CD4-positive, CD25-positive, alpha-beta regulatory T cell (primary cell): ENCODE results near the gene PPIB. TPM values are rescaled to one million over a fixed set of nuclear protein-coding genes. Genes with fewer than 3 reads are reported as not detected.
A peak's percentile ranks its signal among the peaks of the same experiment; 100 is the strongest.

Source experiments
- ATAC-seq, 2 donors: fragments of 150-1000 bp; cut with Tn5 transposase; one replicate each; pipeline ENCODE4 v1.10.0; 2021; ENCODE audit warnings: low read depth in 2 of 2, moderate number of reproducible peaks in 2 of 2, moderate library complexity in 1 of 2
- DNase-seq, 3 donors: peaks; one replicate each; pipeline versions ENCODE4 v3.0.0 to v3.0.0-alpha.2; 2012 to 2022; ENCODE audit warnings: mixed read lengths in 1 of 3
- H3K27ac ChIP-seq: one replicate; pipeline ENCODE4 v1.7.0; 2013; ENCODE audit warnings: mild to moderate bottlenecking, low read length; ENCODE audit not compliant: insufficient read depth, poor library complexity, severe bottlenecking
- H3K27me3 ChIP-seq: one replicate; pipeline ENCODE4 v1.7.0; 2013; ENCODE audit warnings: low read length; ENCODE audit not compliant: control insufficient read depth, insufficient read depth
- H3K36me3 ChIP-seq: one replicate; pipeline ENCODE4 v1.7.0; 2013; ENCODE audit warnings: mild to moderate bottlenecking, low read length, moderate library complexity; ENCODE audit not compliant: control insufficient read depth, insufficient read depth
- H3K4me1 ChIP-seq: 2 replicates; pipeline ENCODE4 v1.7.0; 2013; ENCODE audit warnings: mild to moderate bottlenecking, low read length; ENCODE audit not compliant: insufficient read depth, control insufficient read depth, poor library complexity, severe bottlenecking
- H3K4me3 ChIP-seq: one replicate; pipeline ENCODE4 v1.7.0; 2013; ENCODE audit warnings: low read depth, mild to moderate bottlenecking, low read length, moderate library complexity
- H3K9me3 ChIP-seq, 2 experiments: 1 replicate in 1 of 2; 2 replicates in 1 of 2; pipeline ENCODE4 v1.7.0; 2013; ENCODE audit warnings: low read length in 2 of 2, mild to moderate bottlenecking in 1 of 2, moderate library complexity in 1 of 2; ENCODE audit not compliant: control insufficient read depth in 2 of 2
- H3K27ac Mint-ChIP-seq, 3 donors: one replicate each; pipeline ENCODE4 v1.8.0; 2020 to 2022; ENCODE audit warnings: mild to moderate bottlenecking in 3 of 3, mixed read lengths in 3 of 3, moderate library complexity in 2 of 3
- H3K27me3 Mint-ChIP-seq: one replicate; pipeline ENCODE4 v1.8.0; 2022; ENCODE audit warnings: mild to moderate bottlenecking, mixed read lengths
- H3K36me3 Mint-ChIP-seq: one replicate; pipeline ENCODE4 v1.8.0; 2020; ENCODE audit warnings: mixed read lengths
- H3K4me1 Mint-ChIP-seq, 4 donors: one replicate each; pipeline ENCODE4 v1.8.0; 2020 to 2022; ENCODE audit warnings: mixed read lengths in 4 of 4, mild to moderate bottlenecking in 1 of 4
- H3K4me3 Mint-ChIP-seq, 4 donors: one replicate each; pipeline ENCODE4 v1.8.0; 2020 to 2022; ENCODE audit warnings: mild to moderate bottlenecking in 4 of 4, mixed read lengths in 4 of 4, moderate library complexity in 3 of 4
- H3K9me3 Mint-ChIP-seq, 7 donors: one replicate each; pipeline ENCODE4 v1.8.0; 2020 to 2022; ENCODE audit warnings: mixed read lengths in 7 of 7, mild to moderate bottlenecking in 3 of 7, moderate library complexity in 2 of 7
- polyA plus RNA-seq, 4 donors: library from polyadenylated mRNA; unstranded; fragments of 300-500 nt; fragmentation: Illumina TruSeq; gene quantifications; one replicate each; pipeline ENCODE4 v1.2.3, GENCODE V29; 2021
- total RNA-seq: library from RNA; stranded (reverse); gene quantifications from one replicate; pipeline ENCODE4 v1.2.3, GENCODE V29; 2022

Gene PPIB
- total and polyA plus RNA-seq, 5 donors from 2014 or later = 171 to 624 (median 558) TPM

DNA sequence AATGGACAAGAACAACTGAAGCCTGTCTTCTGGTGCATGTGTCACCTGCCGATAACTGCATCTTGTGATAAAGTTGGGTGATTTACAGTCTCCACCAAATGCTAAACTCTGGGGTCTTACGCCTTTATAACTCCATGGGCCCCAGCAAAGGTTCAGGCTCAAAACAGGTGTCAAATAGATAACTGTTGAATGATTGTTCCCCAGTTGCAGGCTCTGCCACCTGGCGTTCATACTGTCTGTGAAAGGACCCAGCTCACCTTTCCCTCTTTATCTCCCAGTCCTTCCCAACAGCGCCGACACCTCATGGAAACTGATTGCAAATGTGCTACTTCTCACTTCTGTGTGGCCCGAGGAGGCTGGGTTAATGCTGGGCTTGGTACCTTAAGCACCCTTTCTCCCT lies 19.5 kb downstream of the PPIB start:
- H3K4me1 Mint-ChIP-seq = peaks cover 0 to 2% (median 0%) of the 10 kb centered on the region in 4 donors

DNA sequence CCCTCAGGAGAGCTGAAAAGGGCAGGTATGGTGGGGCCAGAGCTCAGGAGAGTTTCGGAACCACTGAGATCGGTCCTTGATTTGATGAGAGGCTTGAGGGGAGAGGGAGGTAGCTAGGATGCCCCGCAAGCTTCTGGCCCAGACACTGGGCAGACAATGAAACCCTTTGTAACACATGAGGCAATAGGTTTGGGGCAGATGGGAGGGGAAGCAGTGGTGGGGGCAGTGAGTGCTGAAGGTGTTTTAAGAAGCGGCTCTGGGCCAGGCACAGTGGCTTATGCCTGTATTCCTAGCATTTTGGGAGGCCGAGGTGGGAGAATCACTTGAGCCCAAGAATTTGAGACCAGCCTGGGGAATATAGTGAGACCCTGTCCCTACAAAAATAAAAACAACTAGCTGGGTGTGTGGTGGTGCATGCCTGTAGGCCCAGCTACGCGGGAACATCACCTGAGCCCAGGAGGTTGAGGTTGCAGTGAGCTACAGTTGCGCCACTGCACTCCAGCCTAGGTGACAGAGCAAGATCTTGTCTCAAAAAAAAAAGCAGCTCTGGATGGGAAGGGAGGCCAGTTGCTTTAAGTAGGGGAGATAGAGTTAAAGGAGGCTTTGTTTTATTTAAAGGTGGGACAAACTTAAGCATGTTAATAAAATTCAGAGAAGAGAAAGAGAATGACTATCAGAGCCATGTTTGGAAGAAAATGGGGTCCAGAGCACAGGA lies 20.9 kb downstream of the PPIB start:
- H3K27me3 ChIP-seq = no peaks in the 10 kb centered on the region
- H3K9me3 Mint-ChIP-seq = no peaks in the 10 kb centered on the region
- H3K9me3 ChIP-seq = no peaks in the 10 kb centered on the region
- no peak for ATAC-seq
- DNase-seq = no peak
- peaks cover 51% of the 10 kb centered on the region for H3K36me3 ChIP-seq
- no peaks in the 10 kb centered on the region for H3K4me1 ChIP-seq
- H3K4me1 Mint-ChIP-seq = peaks cover 0 to 2% (median 0%) of the 10 kb centered on the region in 4 donors
- H3K36me3 Mint-ChIP-seq = peaks cover 36% of the 10 kb centered on the region
- H3K4me3 ChIP-seq = no peak overlapping the region
- H3K4me3 Mint-ChIP-seq = no peak overlapping the region
- H3K27me3 Mint-ChIP-seq = peaks cover 4% of the 10 kb centered on the region
- peak overlapping the region in 2 of 3 donors; percentile 61 to 78 for H3K27ac Mint-ChIP-seq
- H3K27ac ChIP-seq = no peak overlapping the region

More for the DNA sequence above, 19.5 kb downstream of the PPIB start:
- Mint-ChIP-seq H3K4me3 (no peak overlapping the region), H3K36me3 (peaks cover 26% of the 10 kb centered on the region), H3K9me3 (no peaks in the 10 kb centered on the region), H3K27me3 (peaks cover 4% of the 10 kb centered on the region), H3K27ac (no peak overlapping the region)
- no peaks in the 10 kb centered on the region for H3K4me1 ChIP-seq
- H3K9me3 ChIP-seq = no peaks in the 10 kb centered on the region
- no peak overlapping the region for H3K27ac ChIP-seq
- no peak for ATAC-seq
- H3K4me3 ChIP-seq = no peak overlapping the region
- DNase-seq = no peak
- peaks cover 38% of the 10 kb centered on the region for H3K36me3 ChIP-seq
- no peaks in the 10 kb centered on the region for H3K27me3 ChIP-seq

DNA sequence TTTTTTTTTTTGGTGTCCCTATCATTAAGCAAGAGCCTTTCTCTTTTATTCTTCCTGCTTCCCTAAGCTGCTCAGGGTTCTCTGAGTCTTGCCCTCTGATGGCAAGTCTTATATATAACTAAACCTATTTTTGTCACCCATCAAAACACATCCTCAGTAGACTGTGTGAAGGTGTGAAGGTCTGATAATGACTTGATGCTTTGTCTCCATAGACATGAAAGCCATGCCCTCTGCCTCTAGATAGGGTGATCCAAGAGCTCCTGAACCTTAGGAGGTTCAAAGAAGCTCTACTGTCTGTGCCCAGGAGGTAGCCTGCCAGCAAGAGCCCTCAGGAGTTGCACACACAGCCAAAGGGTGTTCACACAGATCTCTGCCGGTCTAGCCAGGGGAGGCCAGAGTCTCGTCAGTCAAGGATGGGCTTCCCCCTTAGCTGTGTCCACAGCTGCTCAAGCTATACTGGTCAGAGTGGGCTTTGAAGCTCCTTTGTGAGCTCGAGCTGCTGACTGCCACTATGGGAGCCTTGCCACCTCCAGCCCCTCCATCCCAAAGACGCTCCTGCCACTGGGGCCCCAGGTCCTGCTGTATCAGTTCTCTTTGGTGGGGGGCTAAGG lies 24.4 kb downstream of the PPIB start:
- Mint-ChIP-seq H3K4me1 (no peaks in the 10 kb centered on the region), H3K27ac (no peak overlapping the region), H3K36me3 (peaks cover 45% of the 10 kb centered on the region), H3K27me3 (peaks cover 4% of the 10 kb centered on the region), H3K9me3 (no peaks in the 10 kb centered on the region), H3K4me3 (no peak overlapping the region)
- H3K27ac ChIP-seq = no peak overlapping the region
- no peaks in the 10 kb centered on the region for H3K27me3 ChIP-seq
- DNase-seq = no peak
- H3K36me3 ChIP-seq = peaks cover 62% of the 10 kb centered on the region
- H3K4me3 ChIP-seq = no peak overlapping the region
- H3K9me3 ChIP-seq = no peaks in the 10 kb centered on the region
- H3K4me1 ChIP-seq = no peaks in the 10 kb centered on the region
- ATAC-seq = no peak

DNA sequence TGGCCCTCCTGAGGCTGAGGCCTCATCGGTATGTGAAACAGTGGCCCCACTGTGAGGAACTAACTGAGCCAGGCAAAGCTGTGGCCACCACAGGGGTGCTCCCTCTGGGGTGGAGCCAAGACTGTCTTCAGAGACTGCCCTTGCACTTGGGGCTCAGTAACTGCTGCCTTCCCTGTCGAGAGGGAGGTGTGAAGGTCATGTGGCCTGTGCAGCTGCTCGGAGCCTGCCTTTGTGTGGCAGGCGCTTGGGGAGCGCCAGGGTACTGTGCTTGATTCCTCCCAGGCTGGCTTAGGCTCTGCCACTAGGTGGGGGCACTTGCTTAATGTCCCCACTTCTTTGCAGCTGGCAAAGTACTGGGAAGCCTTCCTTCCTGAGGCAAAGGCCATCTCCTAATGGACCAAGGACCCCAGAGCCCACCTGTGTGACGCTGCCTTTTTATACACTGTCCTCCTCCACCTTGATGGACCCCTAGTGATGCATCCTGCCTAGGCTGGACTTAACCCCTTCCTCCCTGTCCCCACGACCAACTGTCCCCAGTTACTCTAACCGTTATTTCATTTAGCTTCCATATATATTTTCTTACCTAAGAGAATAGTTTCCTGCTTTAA lies 25.5 kb downstream of the PPIB start:
- ATAC-seq (no peak), DNase-seq (no peak)
- Mint-ChIP-seq H3K27me3 (peaks cover 4% of the 10 kb centered on the region), H3K9me3 (no peaks in the 10 kb centered on the region), H3K4me1 (no peaks in the 10 kb centered on the region), H3K4me3 (peak overlapping the region in 1 of 4 donors; percentile 16), H3K27ac (no peak overlapping the region), H3K36me3 (peaks cover 50% of the 10 kb centered on the region)
- H3K4me1 ChIP-seq = no peaks in the 10 kb centered on the region
- H3K27me3 ChIP-seq = no peaks in the 10 kb centered on the region
- H3K27ac ChIP-seq = no peak overlapping the region
- no peak overlapping the region for H3K4me3 ChIP-seq
- H3K36me3 ChIP-seq = peaks cover 67% of the 10 kb centered on the region
- no peaks in the 10 kb centered on the region for H3K9me3 ChIP-seq

DNA sequence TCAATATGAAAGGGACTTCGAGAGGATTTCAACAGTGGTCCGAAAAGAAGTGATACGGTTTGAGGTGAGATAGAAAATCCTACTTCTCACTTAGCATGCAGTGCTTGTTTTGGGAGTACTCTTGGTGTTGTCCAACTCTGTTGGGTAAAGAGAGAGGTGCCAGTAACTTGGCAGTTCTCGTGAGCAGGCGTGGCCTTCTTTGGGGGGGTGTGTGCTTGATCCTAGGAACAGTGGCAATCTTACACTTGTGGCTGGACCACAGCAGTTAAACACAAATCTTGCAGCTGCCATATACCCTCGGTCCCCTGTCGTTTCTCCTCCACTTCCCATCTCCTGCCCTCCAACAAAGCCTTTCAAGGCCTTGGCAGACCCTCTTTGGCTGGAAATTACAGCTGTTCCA lies 26.5 kb downstream of the PPIB start:
- H3K27me3 ChIP-seq = no peaks in the 10 kb centered on the region
- Mint-ChIP-seq H3K36me3 (peaks cover 55% of the 10 kb centered on the region), H3K27me3 (peaks cover 1% of the 10 kb centered on the region), H3K4me1 (no peaks in the 10 kb centered on the region), H3K4me3 (no peak overlapping the region), H3K27ac (peak overlapping the region in 1 of 3 donors; percentile 35), H3K9me3 (no peaks in the 10 kb centered on the region)
- H3K4me1 ChIP-seq = no peaks in the 10 kb centered on the region
- H3K36me3 ChIP-seq = peaks cover 72% of the 10 kb centered on the region
- no peak overlapping the region for H3K27ac ChIP-seq
- no peak overlapping the region for H3K4me3 ChIP-seq
- ATAC-seq (no peak), DNase-seq (no peak)
- H3K9me3 ChIP-seq = no peaks in the 10 kb centered on the region

DNA sequence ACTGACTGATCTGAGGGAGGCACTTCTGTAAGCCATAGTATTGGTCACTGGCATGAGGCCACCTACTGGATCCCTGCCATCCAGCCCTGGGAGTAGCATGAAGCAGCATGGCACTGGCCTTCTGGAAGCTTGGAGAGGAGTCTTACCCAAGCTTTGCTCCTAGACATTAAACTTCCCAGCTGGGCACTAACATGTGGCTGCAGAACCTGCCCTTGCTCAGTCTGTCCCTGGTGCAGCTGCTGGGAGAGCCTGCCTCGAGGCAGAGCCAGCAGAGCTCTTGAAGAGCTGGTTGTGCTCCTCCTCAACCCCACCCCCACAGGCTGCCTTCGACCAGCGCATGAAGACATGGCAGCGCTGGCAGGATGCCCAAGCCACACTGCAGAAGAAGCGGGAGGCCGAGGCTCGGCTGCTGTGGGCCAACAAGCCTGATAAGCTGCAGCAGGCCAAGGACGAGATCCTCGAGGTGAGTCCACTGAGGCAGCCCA lies 28.4 kb downstream of the PPIB start:
- DNase-seq (no peak), ATAC-seq (no peak)
- no peak overlapping the region for H3K27ac ChIP-seq
- Mint-ChIP-seq H3K27ac (no peak overlapping the region), H3K27me3 (no peaks in the 10 kb centered on the region), H3K4me1 (no peaks in the 10 kb centered on the region), H3K4me3 (no peak overlapping the region), H3K36me3 (peaks cover 63% of the 10 kb centered on the region), H3K9me3 (no peaks in the 10 kb centered on the region)
- H3K4me1 ChIP-seq = no peaks in the 10 kb centered on the region
- H3K27me3 ChIP-seq = no peaks in the 10 kb centered on the region
- H3K4me3 ChIP-seq = no peak overlapping the region
- H3K9me3 ChIP-seq = no peaks in the 10 kb centered on the region
- H3K36me3 ChIP-seq = peaks cover 86% of the 10 kb centered on the region

DNA sequence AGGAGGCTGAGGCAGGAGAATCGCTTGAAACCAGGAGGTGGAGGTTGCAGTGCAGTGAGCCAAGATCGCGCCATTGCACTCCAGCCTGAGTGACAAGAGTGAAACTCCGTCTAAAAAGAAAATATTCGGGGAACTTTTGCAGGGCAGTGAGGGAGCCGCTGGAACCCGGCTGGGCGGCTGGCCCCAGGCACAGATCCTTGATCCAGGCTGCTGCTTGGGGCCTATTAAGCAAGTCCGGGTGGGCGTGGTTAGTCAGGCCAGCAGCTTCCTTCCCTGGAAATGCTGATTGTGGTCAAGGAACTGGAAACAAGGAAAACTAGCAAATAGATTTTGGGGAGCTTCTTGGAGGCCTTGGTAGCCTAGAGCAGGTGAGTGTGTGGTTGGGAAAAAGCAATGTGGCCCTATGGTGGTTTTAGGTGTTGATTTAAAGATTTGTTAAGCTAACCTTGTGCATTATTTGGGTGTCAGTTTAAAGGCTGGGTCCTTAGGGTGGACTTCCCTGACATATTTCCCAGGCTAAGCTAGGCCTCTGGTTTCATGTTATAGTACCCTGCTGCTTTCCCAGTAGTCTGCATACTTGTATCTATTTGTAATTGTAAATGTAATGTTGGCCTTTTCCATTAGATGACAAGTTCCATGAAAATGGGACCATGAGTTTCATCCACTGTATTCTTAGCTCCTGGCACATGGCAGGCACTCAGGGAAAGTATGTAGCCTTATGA lies 29.0 kb downstream of the PPIB start:
- H3K9me3 Mint-ChIP-seq = no peaks in the 10 kb centered on the region
- H3K27ac Mint-ChIP-seq = peak overlapping the region in 1 of 3 donors; percentile 67
- Histone ChIP-seq H3K27ac (no peak overlapping the region), H3K27me3 (no peaks in the 10 kb centered on the region), H3K4me3 (no peak overlapping the region), H3K4me1 (no peaks in the 10 kb centered on the region), H3K9me3 (no peaks in the 10 kb centered on the region), H3K36me3 (peaks cover 91% of the 10 kb centered on the region)
- H3K27me3 Mint-ChIP-seq = no peaks in the 10 kb centered on the region
- ATAC-seq (no peak), DNase-seq (no peak)
- H3K36me3 Mint-ChIP-seq = peaks cover 63% of the 10 kb centered on the region
- H3K4me1 Mint-ChIP-seq = no peaks in the 10 kb centered on the region
- peak overlapping the region in 1 of 4 donors; percentile 16 for H3K4me3 Mint-ChIP-seq
